GM18909 (cell line): ENCODE results near the gene INPP4B.
"Not testable (repeated sequence)": the region's sequence is repeated elsewhere in the genome, so short reads cannot be mapped to it uniquely, and the experiment has no call there.

Experiments
- ATAC-seq: cut with Tn5 transposase; IDR thresholded peaks from one replicate; pipeline ENCODE4 v1.9.1; 2021; ENCODE audit warnings: mild to moderate bottlenecking; ENCODE audit not compliant: unreplicated experiment, poor library complexity

The INPP4B gene

GRCh38 chr4:142509381-142509780, 336.7 kb downstream of the INPP4B start:
- not testable (repeated sequence) for ATAC-seq

- ATAC-seq: no peak
Measured at GRCh38 chr4:142500966-142501365, 345.1 kb downstream of the INPP4B start.

- no peak for ATAC-seq
Measured at GRCh38 chr4:142497606-142498005, 348.5 kb downstream of the INPP4B start.

GRCh38 chr4:142493255-142494110, 352.6 kb downstream of the INPP4B start:
- no peak for ATAC-seq

GRCh38 chr4:142485452-142485851, 360.6 kb downstream of the INPP4B start:
- no peak for ATAC-seq

GRCh38 chr4:142480244-142480643, 365.9 kb downstream of the INPP4B start:
- no peak for ATAC-seq

GRCh38 chr4:142475663-142476062, 370.4 kb downstream of the INPP4B start:
- no peak for ATAC-seq

GRCh38 chr4:142474398-142475087, 371.6 kb downstream of the INPP4B start:
- ATAC-seq: no peak

- no peak for ATAC-seq
Measured at GRCh38 chr4:142473960-142474338, 372.2 kb downstream of the INPP4B start.

- no peak for ATAC-seq
Measured at GRCh38 chr4:142473218-142473959, 372.7 kb downstream of the INPP4B start.

- ATAC-seq: no peak
Measured at GRCh38 chr4:142467088-142467487, 379.0 kb downstream of the INPP4B start.

GRCh38 chr4:142465526-142465925, 380.6 kb downstream of the INPP4B start:
- ATAC-seq: no peak

GRCh38 chr4:142463206-142463605, 382.9 kb downstream of the INPP4B start:
- ATAC-seq: no peak

GRCh38 chr4:142452161-142452855, 393.8 kb downstream of the INPP4B start:
- no peak for ATAC-seq

- ATAC-seq: no peak
Measured at GRCh38 chr4:142449771-142450373, 396.2 kb downstream of the INPP4B start.

- ATAC-seq: no peak
Measured at GRCh38 chr4:142447009-142447408, 399.1 kb downstream of the INPP4B start.

GRCh38 chr4:142443469-142443868, 402.6 kb downstream of the INPP4B start:
- no peak for ATAC-seq

GRCh38 chr4:142440093-142440492, 406.0 kb downstream of the INPP4B start:
- no peak for ATAC-seq

GRCh38 chr4:142435599-142436235, 410.4 kb downstream of the INPP4B start:
- ATAC-seq: no peak
